Endothelial cell of umbilical vein (primary cell): ENCODE data around the gene HECTD4.

Source experiments
- CTCF ChIP-seq, 2 donors: IDR thresholded peaks; 1 replicate in 1 of 2; 2 replicates in 1 of 2; pipeline ENCODE4 v1.5.1; 2011; ENCODE audit warnings: low read length in 2 of 2, mild to moderate bottlenecking in 2 of 2, moderate library complexity in 2 of 2, control low read depth in 1 of 2, inconsistent platforms in 1 of 2, low read depth in 1 of 2; ENCODE audit not compliant: insufficient read depth in 1 of 2; ENCODE audit errors: extremely low read depth in 1 of 2
- FOS ChIP-seq: IDR thresholded peaks from 2 replicates; pipeline ENCODE4 v1.6.1; 2011; ENCODE audit warnings: mild to moderate bottlenecking, low read length, moderate library complexity, borderline replicate concordance; ENCODE audit not compliant: insufficient read depth
- GATA2 ChIP-seq: IDR thresholded peaks from 2 replicates; pipeline ENCODE4 v1.7.0; 2011; ENCODE audit warnings: low read depth, mild to moderate bottlenecking, moderate library complexity, mixed read lengths, low read length; ENCODE audit not compliant: insufficient read length, insufficient read depth
- POLR2A ChIP-seq: IDR thresholded peaks from 2 replicates; pipeline ENCODE4 v1.6.1; 2012; ENCODE audit warnings: low read depth, mild to moderate bottlenecking, control low read depth, low read length
- POLR2AphosphoS5 ChIP-seq: IDR thresholded peaks from 2 replicates; pipeline ENCODE4 v1.6.1; 2012; ENCODE audit warnings: low read depth, mild to moderate bottlenecking, control low read depth, low read length, moderate library complexity; ENCODE audit not compliant: insufficient read depth
- TF ChIP-seq, protein P1 (sequence below): IDR thresholded peaks from 2 replicates; pipeline ENCODE4 v1.6.1; 2011; ENCODE audit not compliant: insufficient read depth, insufficient read length

DNA sequence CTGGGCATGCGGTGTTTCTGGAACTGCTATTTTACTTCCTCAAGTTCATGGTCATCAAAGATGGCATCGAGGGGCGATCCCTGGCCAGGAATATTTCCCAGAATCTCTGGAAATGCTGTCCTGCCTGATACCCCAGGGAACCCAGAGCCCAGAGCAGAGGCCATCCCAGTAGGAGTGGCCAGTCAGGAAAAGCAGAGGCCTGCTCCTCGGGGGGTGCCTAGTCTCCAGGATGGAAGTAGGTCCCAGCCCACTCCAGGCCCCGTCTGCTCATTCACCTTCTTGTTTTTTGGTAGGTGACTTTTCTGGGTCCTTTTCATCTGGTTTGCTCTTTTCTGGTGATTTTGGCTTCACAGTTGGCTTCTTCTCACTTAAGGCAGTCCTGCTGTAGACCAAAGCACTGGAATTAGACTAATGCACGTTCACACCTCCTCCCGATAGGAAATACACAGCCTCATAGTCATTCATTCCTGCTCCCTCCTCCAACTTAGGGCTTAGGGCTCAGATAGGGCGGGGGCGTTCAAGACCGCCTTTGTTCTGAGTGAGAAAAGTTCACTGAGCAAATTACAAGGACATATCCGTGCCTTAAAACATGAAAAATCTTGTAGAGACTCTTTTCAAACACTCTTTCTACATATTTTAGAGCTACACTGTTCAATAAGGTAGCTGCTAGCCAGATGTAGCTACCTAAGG is 205.8 kb downstream of the HECTD4 start:
- TF ChIP-seq POLR2A (no peak), CTCF (IDR thresholded peaks at IDR 0.05; ENCODE audit: extremely low read depth in 1 of 2, insufficient read depth in 1 of 2, low read depth in 1 of 2, low read length in 2 of 2) (no peak), POLR2AphosphoS5 (no peak), GATA2 (no peak), FOS (no peak)
- TF ChIP-seq, protein P1, sequence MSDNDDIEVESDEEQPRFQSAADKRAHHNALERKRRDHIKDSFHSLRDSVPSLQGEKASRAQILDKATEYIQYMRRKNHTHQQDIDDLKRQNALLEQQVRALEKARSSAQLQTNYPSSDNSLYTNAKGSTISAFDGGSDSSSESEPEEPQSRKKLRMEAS, result no peak
